ENCODE data around the gene DICER1.

GRCh38 chr14:95045106-95045701 is 112.1 kb downstream of the DICER1 start:
- TF ChIP-seq CTCF (IDR thresholded peaks at IDR 0.05) (no peak), POLR2A (IDR thresholded peaks at IDR 0.05) (no peak)
